ENCODE data around the gene C17orf114.
"Not testable (repeated sequence)": the region's sequence is repeated elsewhere in the genome, so short reads cannot be mapped to it uniquely, and the experiment has no call there.

Gene C17orf114

GRCh38 chr17:4832829-4833177, 30.7 kb upstream of the C17orf114 start:
- POLR2A ChIA-PET; H3K36me3 Mint-ChIP-seq; H3K27me3 Mint-ChIP-seq; H3K27me3 ChIP-seq (ENCODE audit: control insufficient read depth in 2 of 2, insufficient read depth in 2 of 2, low read length in 2 of 2); DNase-seq; CTCF ChIA-PET; H3K9me3 ChIP-seq (ENCODE audit: control insufficient read depth in 2 of 3, low read length in 3 of 3); H3K9me3 Mint-ChIP-seq; H3K36me3 ChIP-seq (ENCODE audit: control insufficient read depth in 2 of 3, insufficient read depth in 3 of 3, low read length in 3 of 3): not testable (repeated sequence)
- intact Hi-C loops (cut with micrococcal nuclease): loop anchor here (1.0 to 10.0 kb wide), 10 partner anchors 26 to 690 kb away; partner anchors contain the start of genes ARRB2 (in 2 of the 2), MED11 (in 2 of the 2), PLD2 (in 2 of the 2) and PSMB6 (in 2 of the 2)
- Histone ChIP-seq H3K27ac (ENCODE audit: low read depth, low read length) (peak overlapping the region; percentile 85), H3K4me3 (ENCODE audit: low read length) (peak overlapping the region; percentile 87), H3K4me1 (ENCODE audit: control insufficient read depth in 2 of 2, insufficient read depth in 2 of 2, low read length in 2 of 2) (peaks cover 13 to 27% of the 10 kb centered on the region in 2 donors)
- peak; percentile 10 for ATAC-seq
- Mint-ChIP-seq H3K4me3 (peak overlapping the region; percentile 89 to 97 (median 96)), H3K4me1 (peaks cover 30 to 36% (median 33%) of the 10 kb centered on the region in 7 donors), H3K27ac (peak overlapping the region in 8 of 9 donors; percentile 53 to 97 (median 92))

- intact Hi-C loops (cut with micrococcal nuclease): no loop called here
- no peak for ATAC-seq
- CTCF ChIA-PET: no interaction called here
Measured at GRCh38 chr17:4827399-4827798, 25.3 kb upstream of the C17orf114 start.

DNA sequence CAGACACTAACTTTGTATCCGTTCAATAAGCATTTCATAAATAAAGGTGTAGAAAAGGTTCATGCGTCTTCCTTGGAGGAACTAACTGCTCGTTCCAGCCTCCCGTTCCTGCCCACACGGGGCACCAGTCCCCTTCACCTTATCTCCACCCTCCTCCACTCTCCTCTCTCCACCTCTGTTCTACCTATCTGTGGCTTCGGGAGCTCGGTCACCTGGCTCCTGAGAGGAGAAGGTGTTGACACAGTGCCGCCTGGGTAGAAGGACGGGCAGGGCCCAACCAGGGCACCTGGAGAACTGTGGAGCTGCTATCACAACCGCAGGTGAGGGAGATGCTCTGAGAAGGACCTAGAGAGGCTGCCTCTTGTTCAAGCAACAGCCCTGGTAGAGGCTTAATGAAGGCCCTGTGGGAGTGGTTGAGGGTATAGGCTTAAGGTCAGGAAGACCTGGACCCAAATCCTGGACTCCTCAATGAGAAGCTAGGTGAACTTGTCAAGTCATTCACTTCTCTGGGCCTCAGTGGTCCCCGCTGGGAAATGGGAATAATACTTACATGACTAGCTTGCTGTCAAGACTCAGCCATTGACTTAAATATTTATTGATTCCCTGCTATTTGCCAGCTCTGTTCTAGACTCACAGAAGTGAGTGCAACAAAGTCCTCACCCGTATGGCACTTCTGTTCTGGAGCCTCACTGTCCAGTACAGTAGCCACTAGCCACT, 21.4 kb upstream of the C17orf114 start:
- no peak overlapping the region for H3K27ac ChIP-seq (ENCODE audit: low read depth, low read length)

More at GRCh38 chr17:4827399-4827798, 25.3 kb upstream of the C17orf114 start:
- Mint-ChIP-seq H3K9me3 (no peaks in the 10 kb centered on the region), H3K27me3 (peaks cover 0 to 5% (median 0%) of the 10 kb centered on the region in 5 donors), H3K27ac (no peak overlapping the region), H3K4me3 (no peak overlapping the region), H3K4me1 (no peaks in the 10 kb centered on the region), H3K36me3 (no peaks in the 10 kb centered on the region)
- H3K4me3 ChIP-seq (ENCODE audit: low read length): no peak overlapping the region
- no peaks in the 10 kb centered on the region for H3K36me3 ChIP-seq (ENCODE audit: control insufficient read depth in 2 of 3, insufficient read depth in 3 of 3, low read length in 3 of 3)
- no peak overlapping the region for H3K27ac ChIP-seq (ENCODE audit: low read depth, low read length)
- H3K27me3 ChIP-seq (ENCODE audit: control insufficient read depth in 2 of 2, insufficient read depth in 2 of 2, low read length in 2 of 2): no peaks in the 10 kb centered on the region
- H3K9me3 ChIP-seq (ENCODE audit: control insufficient read depth in 2 of 3, low read length in 3 of 3): no peaks in the 10 kb centered on the region
- H3K4me1 ChIP-seq (ENCODE audit: control insufficient read depth in 2 of 2, insufficient read depth in 2 of 2, low read length in 2 of 2): no peaks in the 10 kb centered on the region
- no peak for DNase-seq
- POLR2A ChIA-PET: no interaction called here

GRCh38 chr17:4822835-4823234, 20.7 kb upstream of the C17orf114 start:
- no peak overlapping the region for H3K4me3 Mint-ChIP-seq
- H3K4me1 Mint-ChIP-seq: peaks cover 0 to 1% (median 0%) of the 10 kb centered on the region in 7 donors
- CTCF ChIA-PET: no interaction called here

More for the DNA sequence above, 21.4 kb upstream of the C17orf114 start:
- POLR2A ChIA-PET: no interaction called here
- DNase-seq (no peak), ATAC-seq (no peak)
- peaks cover 0 to 2% (median 0%) of the 10 kb centered on the region in 5 donors for H3K27me3 Mint-ChIP-seq
- intact Hi-C loops (cut with micrococcal nuclease): no loop called here
- H3K36me3 Mint-ChIP-seq: peaks cover 0 to 1% (median 0%) of the 10 kb centered on the region in 5 donors
- no peak overlapping the region for H3K4me3 ChIP-seq (ENCODE audit: low read length)
- CTCF ChIA-PET: interaction anchor here (0.7 kb wide), 1 partner anchor 38 kb away, joined by 3 read pairs; no protein-coding TSS in a partner anchor
- H3K36me3 ChIP-seq (ENCODE audit: control insufficient read depth in 2 of 3, insufficient read depth in 3 of 3, low read length in 3 of 3): peaks cover 0 to 4% (median 0%) of the 10 kb centered on the region in 3 experiments
- no peak overlapping the region for H3K27ac Mint-ChIP-seq
- no peaks in the 10 kb centered on the region for H3K9me3 ChIP-seq (ENCODE audit: control insufficient read depth in 2 of 3, low read length in 3 of 3)
- no peak overlapping the region for H3K4me3 Mint-ChIP-seq
- H3K9me3 Mint-ChIP-seq: no peaks in the 10 kb centered on the region
- no peaks in the 10 kb centered on the region for H3K27me3 ChIP-seq (ENCODE audit: control insufficient read depth in 2 of 2, insufficient read depth in 2 of 2, low read length in 2 of 2)
- no peaks in the 10 kb centered on the region for H3K4me1 ChIP-seq (ENCODE audit: control insufficient read depth in 2 of 2, insufficient read depth in 2 of 2, low read length in 2 of 2)
- H3K4me1 Mint-ChIP-seq: no peaks in the 10 kb centered on the region

GRCh38 chr17:4818276-4818675, 16.1 kb upstream of the C17orf114 start:
- Mint-ChIP-seq H3K9me3 (no peaks in the 10 kb centered on the region), H3K4me1 (peaks cover 0 to 7% (median 0%) of the 10 kb centered on the region in 7 donors), H3K36me3 (peaks cover 0 to 10% (median 0%) of the 10 kb centered on the region in 5 donors), H3K27ac (no peak overlapping the region), H3K4me3 (no peak overlapping the region), H3K27me3 (no peaks in the 10 kb centered on the region)
- H3K4me1 ChIP-seq (ENCODE audit: control insufficient read depth in 2 of 2, insufficient read depth in 2 of 2, low read length in 2 of 2): no peaks in the 10 kb centered on the region
- no peaks in the 10 kb centered on the region for H3K9me3 ChIP-seq (ENCODE audit: control insufficient read depth in 2 of 3, low read length in 3 of 3)
- ATAC-seq (no peak), DNase-seq (no peak)
- ChIA-PET CTCF (no interaction called here), POLR2A (no interaction called here)
- H3K27ac ChIP-seq (ENCODE audit: low read depth, low read length): no peak overlapping the region
- H3K36me3 ChIP-seq (ENCODE audit: control insufficient read depth in 2 of 3, insufficient read depth in 3 of 3, low read length in 3 of 3): peaks cover 0 to 17% (median 0%) of the 10 kb centered on the region in 3 experiments
- intact Hi-C loops (cut with micrococcal nuclease): no loop called here
- no peak overlapping the region for H3K4me3 ChIP-seq (ENCODE audit: low read length)
- no peaks in the 10 kb centered on the region for H3K27me3 ChIP-seq (ENCODE audit: control insufficient read depth in 2 of 2, insufficient read depth in 2 of 2, low read length in 2 of 2)

More at GRCh38 chr17:4822835-4823234, 20.7 kb upstream of the C17orf114 start:
- H3K36me3 Mint-ChIP-seq: peaks cover 0 to 1% (median 0%) of the 10 kb centered on the region in 5 donors
- POLR2A ChIA-PET: interaction anchor here (0.7 kb wide), 1 partner anchor 109 kb away, joined by 3 read pairs; no protein-coding TSS in a partner anchor
- H3K27me3 Mint-ChIP-seq: no peaks in the 10 kb centered on the region
- Histone ChIP-seq H3K4me3 (ENCODE audit: low read length) (no peak overlapping the region), H3K9me3 (ENCODE audit: control insufficient read depth in 2 of 3, low read length in 3 of 3) (no peaks in the 10 kb centered on the region), H3K4me1 (ENCODE audit: control insufficient read depth in 2 of 2, insufficient read depth in 2 of 2, low read length in 2 of 2) (no peaks in the 10 kb centered on the region), H3K27me3 (ENCODE audit: control insufficient read depth in 2 of 2, insufficient read depth in 2 of 2, low read length in 2 of 2) (no peaks in the 10 kb centered on the region), H3K27ac (ENCODE audit: low read depth, low read length) (no peak overlapping the region), H3K36me3 (ENCODE audit: control insufficient read depth in 2 of 3, insufficient read depth in 3 of 3, low read length in 3 of 3) (peaks cover 0 to 4% (median 0%) of the 10 kb centered on the region in 3 experiments)
- DNase-seq (no peak), ATAC-seq (no peak)
- H3K27ac Mint-ChIP-seq: no peak overlapping the region
- intact Hi-C loops (cut with micrococcal nuclease): no loop called here
- no peaks in the 10 kb centered on the region for H3K9me3 Mint-ChIP-seq

GRCh38 chr17:4816826-4817225, 14.7 kb upstream of the C17orf114 start:
- ATAC-seq (no peak), DNase-seq (no peak)
- Histone ChIP-seq H3K36me3 (ENCODE audit: control insufficient read depth in 2 of 3, insufficient read depth in 3 of 3, low read length in 3 of 3) (peaks cover 0 to 17% (median 0%) of the 10 kb centered on the region in 3 experiments), H3K9me3 (ENCODE audit: control insufficient read depth in 2 of 3, low read length in 3 of 3) (no peaks in the 10 kb centered on the region), H3K4me1 (ENCODE audit: control insufficient read depth in 2 of 2, insufficient read depth in 2 of 2, low read length in 2 of 2) (no peaks in the 10 kb centered on the region), H3K27me3 (ENCODE audit: control insufficient read depth in 2 of 2, insufficient read depth in 2 of 2, low read length in 2 of 2) (no peaks in the 10 kb centered on the region), H3K27ac (ENCODE audit: low read depth, low read length) (no peak overlapping the region), H3K4me3 (ENCODE audit: low read length) (no peak overlapping the region)
- ChIA-PET CTCF (no interaction called here), POLR2A (interaction anchor here (1.0 kb wide), 1 partner anchor 20 kb away, joined by 3 read pairs; no protein-coding TSS in a partner anchor)
- no peak overlapping the region for H3K27ac Mint-ChIP-seq
- H3K27me3 Mint-ChIP-seq: no peaks in the 10 kb centered on the region
- H3K4me3 Mint-ChIP-seq: no peak overlapping the region
- H3K9me3 Mint-ChIP-seq: no peaks in the 10 kb centered on the region
- intact Hi-C loops (cut with micrococcal nuclease): no loop called here
- peaks cover 0 to 10% (median 0%) of the 10 kb centered on the region in 5 donors for H3K36me3 Mint-ChIP-seq
- H3K4me1 Mint-ChIP-seq: peaks cover 0 to 7% (median 0%) of the 10 kb centered on the region in 7 donors

All from naive thymus-derived CD4-positive, alpha-beta T cell (primary cell).